ENCODE results near the gene CELF5. TPM values are rescaled to one million over a fixed set of nuclear protein-coding genes. Genes with fewer than 3 reads are reported as not detected.
A peak's percentile ranks its signal among the peaks of the same experiment; 100 is the strongest.

The CELF5 gene
- total RNA-seq, 4 donors from 2014 or later: not detected

- WGBS, 2 donors: 82 to 85% methylated on average over 10 of the region's 10 CpGs
- H3K27me3 ChIP-seq: peaks cover 0 to 20% of the 10 kb centered on the region in 2 donors
- H3K4me3 ChIP-seq: no peak overlapping the region
- H3K4me1 ChIP-seq: no peaks in the 10 kb centered on the region
- TF ChIP-seq POLR2A (IDR thresholded peaks at IDR 0.05): no peak
- TF ChIP-seq, protein P1, sequence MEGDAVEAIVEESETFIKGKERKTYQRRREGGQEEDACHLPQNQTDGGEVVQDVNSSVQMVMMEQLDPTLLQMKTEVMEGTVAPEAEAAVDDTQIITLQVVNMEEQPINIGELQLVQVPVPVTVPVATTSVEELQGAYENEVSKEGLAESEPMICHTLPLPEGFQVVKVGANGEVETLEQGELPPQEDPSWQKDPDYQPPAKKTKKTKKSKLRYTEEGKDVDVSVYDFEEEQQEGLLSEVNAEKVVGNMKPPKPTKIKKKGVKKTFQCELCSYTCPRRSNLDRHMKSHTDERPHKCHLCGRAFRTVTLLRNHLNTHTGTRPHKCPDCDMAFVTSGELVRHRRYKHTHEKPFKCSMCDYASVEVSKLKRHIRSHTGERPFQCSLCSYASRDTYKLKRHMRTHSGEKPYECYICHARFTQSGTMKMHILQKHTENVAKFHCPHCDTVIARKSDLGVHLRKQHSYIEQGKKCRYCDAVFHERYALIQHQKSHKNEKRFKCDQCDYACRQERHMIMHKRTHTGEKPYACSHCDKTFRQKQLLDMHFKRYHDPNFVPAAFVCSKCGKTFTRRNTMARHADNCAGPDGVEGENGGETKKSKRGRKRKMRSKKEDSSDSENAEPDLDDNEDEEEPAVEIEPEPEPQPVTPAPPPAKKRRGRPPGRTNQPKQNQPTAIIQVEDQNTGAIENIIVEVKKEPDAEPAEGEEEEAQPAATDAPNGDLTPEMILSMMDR (IDR thresholded peaks at IDR 0.05): no peak
- TF ChIP-seq EP300 (IDR thresholded peaks at IDR 0.05): no peak
- DNase-seq (ENCODE audit: low spot score in 2 of 2): no peak
- no peaks in the 10 kb centered on the region for H3K36me3 ChIP-seq
- peaks cover 0 to 19% (median 2%) of the 10 kb centered on the region in 4 donors for H3K9me3 ChIP-seq
- no peak overlapping the region for H3K27ac ChIP-seq
These were observed 24.9 kb downstream of the CELF5 start for GRCh38 chr19:3249408-3249807.

DNA sequence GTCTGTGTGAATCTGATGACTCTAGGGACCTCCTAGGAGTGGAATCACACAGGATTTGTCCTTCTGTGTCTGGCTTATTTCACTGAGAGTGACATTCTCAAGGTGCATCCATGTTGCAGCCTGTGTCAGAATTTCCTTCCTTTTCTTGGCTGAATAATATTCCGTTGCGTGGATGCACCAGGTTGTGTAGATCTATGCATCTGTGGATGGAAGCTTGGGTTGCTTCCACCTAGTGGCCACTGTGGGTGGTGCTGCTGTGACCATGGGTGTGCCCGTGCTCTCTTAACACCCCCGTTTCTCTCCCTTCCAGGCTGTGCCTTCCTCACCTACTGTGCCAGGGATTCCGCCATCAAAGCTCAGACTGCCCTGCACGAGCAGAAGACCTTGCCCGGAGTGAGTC is 26.2 kb downstream of the CELF5 start:
- TF ChIP-seq POLR2A (IDR thresholded peaks at IDR 0.05): no peak
- no peak for TF ChIP-seq EP300 (IDR thresholded peaks at IDR 0.05)
- TF ChIP-seq, protein P1 (IDR thresholded peaks at IDR 0.05): peak; percentile 16 to 44 (median 25)
- H3K4me3 ChIP-seq: no peak overlapping the region
- H3K27ac ChIP-seq: no peak overlapping the region
- DNase-seq (ENCODE audit: low spot score in 2 of 2): peak in 1 of 2 donors; percentile 14
- no peaks in the 10 kb centered on the region for H3K36me3 ChIP-seq
- peaks cover 0 to 19% (median 2%) of the 10 kb centered on the region in 4 donors for H3K9me3 ChIP-seq
- peaks cover 0 to 20% of the 10 kb centered on the region in 2 donors for H3K27me3 ChIP-seq
- 82 to 85% methylated on average over 7 of the region's 7 CpGs for WGBS, 2 donors
- H3K4me1 ChIP-seq: no peaks in the 10 kb centered on the region

DNA sequence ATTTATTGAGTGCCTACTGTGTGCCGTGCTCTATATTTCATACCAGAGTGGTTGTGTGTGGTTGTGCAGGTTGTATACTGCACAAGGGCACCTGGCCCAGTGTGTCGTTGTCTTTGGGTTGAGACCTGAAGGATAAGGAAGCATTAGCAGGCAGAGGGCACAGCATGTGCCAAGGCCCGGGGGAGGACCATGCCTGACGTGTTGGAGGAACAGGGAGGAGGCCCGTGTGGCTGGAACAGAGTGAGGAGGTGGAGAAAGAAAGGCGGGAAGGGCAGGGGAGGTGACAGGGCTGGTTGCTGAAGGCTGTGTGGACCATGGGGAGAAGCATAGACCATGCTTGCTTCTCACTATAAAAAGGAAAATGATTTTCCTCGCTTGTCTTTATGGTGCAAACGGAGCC is 26.8 kb downstream of the CELF5 start:
- Histone ChIP-seq H3K9me3 (peaks cover 0 to 19% (median 2%) of the 10 kb centered on the region in 4 donors), H3K36me3 (no peaks in the 10 kb centered on the region), H3K27me3 (peaks cover 0 to 20% of the 10 kb centered on the region in 2 donors), H3K27ac (no peak overlapping the region), H3K4me3 (no peak overlapping the region), H3K4me1 (no peaks in the 10 kb centered on the region)
- 71 to 82% methylated on average over 8 of the region's 8 CpGs for WGBS, 2 donors
- no peak for DNase-seq (ENCODE audit: low spot score in 2 of 2)
- TF ChIP-seq, protein P1 (IDR thresholded peaks at IDR 0.05): no peak
- no peak for TF ChIP-seq EP300 (IDR thresholded peaks at IDR 0.05)
- TF ChIP-seq POLR2A (IDR thresholded peaks at IDR 0.05): no peak

DNA sequence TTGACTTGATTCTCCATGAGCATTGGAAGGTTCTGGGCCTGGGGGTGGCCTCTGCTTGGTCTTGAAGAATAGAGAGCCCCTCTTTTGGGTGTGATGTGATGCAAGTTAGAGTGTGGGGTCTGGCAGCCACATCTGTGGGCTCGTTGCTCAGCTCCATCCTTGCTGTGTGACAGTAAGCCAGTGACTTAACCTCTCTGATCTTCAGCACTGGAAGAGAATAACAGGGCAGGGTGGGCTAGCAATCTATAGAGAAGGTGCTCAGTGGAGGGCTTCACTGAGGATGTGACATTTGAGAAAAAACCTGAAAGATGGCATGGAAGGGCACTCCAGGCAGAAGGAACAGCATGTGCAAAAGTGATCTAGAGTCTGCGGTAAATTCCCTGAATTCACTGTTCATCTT is 28.2 kb downstream of the CELF5 start:
- Histone ChIP-seq H3K27me3 (peaks cover 0 to 15% of the 10 kb centered on the region in 2 donors), H3K4me3 (no peak overlapping the region), H3K4me1 (no peaks in the 10 kb centered on the region), H3K27ac (no peak overlapping the region), H3K36me3 (no peaks in the 10 kb centered on the region), H3K9me3 (peaks cover 0 to 19% (median 2%) of the 10 kb centered on the region in 4 donors)
- TF ChIP-seq, protein P1 (IDR thresholded peaks at IDR 0.05): no peak
- TF ChIP-seq POLR2A (IDR thresholded peaks at IDR 0.05) (no peak), EP300 (IDR thresholded peaks at IDR 0.05) (no peak)
- DNase-seq (ENCODE audit: low spot score in 2 of 2): no peak
- 80 to 81% methylated on average over 2 of the region's 2 CpGs for WGBS, 2 donors

DNA sequence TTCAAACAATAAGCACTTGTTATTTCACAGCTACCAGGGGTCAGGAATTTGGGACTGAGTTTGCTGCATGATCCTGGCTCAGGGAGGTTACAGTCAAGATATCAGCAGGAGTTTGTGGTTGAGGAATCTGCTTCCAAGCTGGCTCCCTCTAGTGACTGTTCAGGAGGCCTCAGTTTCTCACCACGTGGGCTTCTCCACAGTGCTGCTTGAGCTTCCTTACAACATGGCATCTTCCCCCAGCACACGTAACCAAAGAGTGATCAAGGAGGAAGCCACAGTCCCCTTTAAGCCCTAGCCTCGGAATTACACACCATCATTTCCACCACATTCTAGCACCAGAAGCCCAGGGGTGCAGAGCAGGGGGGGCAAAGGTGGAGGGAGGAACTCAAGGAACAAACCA is 28.8 kb downstream of the CELF5 start:
- Histone ChIP-seq H3K36me3 (no peaks in the 10 kb centered on the region), H3K4me1 (no peaks in the 10 kb centered on the region), H3K9me3 (peaks cover 0 to 19% (median 2%) of the 10 kb centered on the region in 4 donors), H3K4me3 (no peak overlapping the region), H3K27me3 (peaks cover 0 to 15% of the 10 kb centered on the region in 2 donors), H3K27ac (no peak overlapping the region)
- TF ChIP-seq, protein P1 (IDR thresholded peaks at IDR 0.05): no peak
- TF ChIP-seq POLR2A (IDR thresholded peaks at IDR 0.05): no peak
- no peak for TF ChIP-seq EP300 (IDR thresholded peaks at IDR 0.05)
- WGBS, 2 donors: 53 to 57% methylated on average over 3 of the region's 3 CpGs
- DNase-seq (ENCODE audit: low spot score in 2 of 2): no peak
